Panc1 (cell line): ENCODE measurements around the gene SUPT3H. TPM values are rescaled to one million over a fixed set of nuclear protein-coding genes. Genes with fewer than 3 reads are reported as not detected.
"Not testable (repeated sequence)": the region's sequence is repeated elsewhere in the genome, so short reads cannot be mapped to it uniquely, and the experiment has no call there.

ENCODE experiments used
- ATAC-seq: fragments of 200-7000 bp; cut with Tn5 transposase; 2 replicates; pipeline ENCODE4 v1.9.1; 2020; ENCODE audit warnings: mild to moderate bottlenecking, moderate library complexity
- BruUV-seq: library from RNA; stranded (reverse); fragments of 400-500 nt; replicated peaks from 2 replicates; lab custom pipeline; 2021; lab: Mats Ljungman, UMichigan
- CTCF ChIA-PET: fragments of 300-600 bp; sonication (Branson Sonifier 250); formaldehyde crosslinking; loops from one replicate; lab custom pipeline; 2022; ENCODE audit warnings: antibody characterized with exemption; lab: Charles Lee
- POLR2A ChIA-PET: fragments of 300-600 bp; sonication (Branson Sonifier 250); formaldehyde crosslinking; loops from one replicate; lab custom pipeline; 2022; ENCODE audit warnings: antibody characterized with exemption; lab: Charles Lee
- DNase-seq: peaks from one replicate; pipeline ENCODE4 v3.0.0-alpha.2; 2010; ENCODE audit warnings: low read depth, low spot score
- H3K27ac ChIP-seq: 2 replicates; pipeline ENCODE4 v1.5.1; 2011; ENCODE audit warnings: mild to moderate bottlenecking, low read length, inconsistent platforms
- H3K27me3 ChIP-seq: fragments of 200-500 bp; sonication (Bioruptor generic); 2 replicates; pipeline ENCODE4 v1.6.0; 2014; ENCODE audit warnings: low read length, inconsistent platforms; ENCODE audit not compliant: control insufficient read depth, insufficient read depth
- H3K36me3 ChIP-seq: fragments of 200-500 bp; sonication (Bioruptor generic); 2 replicates; pipeline ENCODE4 v1.5.1; 2014; ENCODE audit warnings: inconsistent platforms, mild to moderate bottlenecking, low read length, moderate library complexity; ENCODE audit not compliant: control insufficient read depth, insufficient read depth
- H3K4me1 ChIP-seq: 2 replicates; pipeline ENCODE4 v1.5.1; 2011; ENCODE audit warnings: inconsistent platforms, mild to moderate bottlenecking, low read length, moderate library complexity; ENCODE audit not compliant: control insufficient read depth, insufficient read depth
- H3K4me3 ChIP-seq, 2 experiments: 2 replicates each; pipeline ENCODE4 v1.5.1; 2011 to 2012; ENCODE audit warnings: low read depth in 2 of 2, low read length in 2 of 2, mild to moderate bottlenecking in 2 of 2, inconsistent platforms in 1 of 2, moderate library complexity in 1 of 2
- H3K9me3 ChIP-seq: fragments of 200-500 bp; sonication (Bioruptor generic); 2 replicates; pipeline ENCODE4 v1.5.1; 2014; ENCODE audit warnings: low read depth, mild to moderate bottlenecking, inconsistent platforms, low read length, moderate library complexity; ENCODE audit not compliant: control insufficient read depth, insufficient read depth
- CTCF ChIP-seq: fragments of 450-650 bp; IDR thresholded peaks from 2 replicates; pipeline ENCODE4 v1.5.1; 2017; ENCODE audit warnings: mild to moderate bottlenecking
- POLR2AphosphoS5 ChIP-seq: IDR thresholded peaks from 2 replicates; pipeline ENCODE4 v1.6.1; 2012; ENCODE audit warnings: mild to moderate bottlenecking, low read depth, low read length, moderate library complexity
- REST ChIP-seq, 2 experiments: IDR thresholded peaks; 2 replicates each; pipeline ENCODE4 v1.6.1; 2011 to 2012; ENCODE audit warnings: low read depth in 2 of 2, control low read depth in 1 of 2, low read length in 1 of 2, mild to moderate bottlenecking in 1 of 2, moderate library complexity in 1 of 2; ENCODE audit not compliant: insufficient read depth in 1 of 2
- SIN3A ChIP-seq: IDR thresholded peaks from 2 replicates; pipeline ENCODE4 v1.6.1; 2012; ENCODE audit warnings: low read depth, mild to moderate bottlenecking, low read length, moderate library complexity, borderline replicate concordance; ENCODE audit not compliant: insufficient read depth
- TCF7L2 ChIP-seq: IDR thresholded peaks from 2 replicates; pipeline ENCODE4 v1.6.1; 2011; ENCODE audit warnings: mild to moderate bottlenecking, low read depth, low read length, inconsistent platforms
- in situ Hi-C: cut with HindIII; loops from 2 replicates; pipeline ENCODE4 v1.10.0; 2016; ENCODE audit warnings: low sequenced_read_pairs, low pct_unique_long_range_greater_than_20kb
- intact Hi-C: fragments of 100-400 bp; cut with micrococcal nuclease; formaldehyde crosslinking; loops from one replicate; pipeline ENCODE4 v1.10.0; 2022; ENCODE audit not compliant: unreplicated experiment
- total RNA-seq: library from RNA; stranded (reverse); gene quantifications from one replicate; pipeline ENCODE4 v1.2.1, GENCODE V29; 2021; ENCODE audit not compliant: unreplicated experiment

The SUPT3H gene
- total RNA-seq, 1 experiment from 2014 or later, result 11.0 TPM

- Histone ChIP-seq H3K9me3 (no peaks in the 10 kb centered on the region), H3K27me3 (no peaks in the 10 kb centered on the region), H3K4me3 (no peak overlapping the region), H3K27ac (no peak overlapping the region), H3K36me3 (no peaks in the 10 kb centered on the region), H3K4me1 (no peaks in the 10 kb centered on the region)
- no TSS peak for BruUV-seq
- ATAC-seq (no peak), DNase-seq (no peak)
- ChIA-PET CTCF (no interaction called here), POLR2A (no interaction called here)
- in situ Hi-C loops, result no loop called here
- intact Hi-C loops, result no loop called here
- TF ChIP-seq SIN3A (no peak), TCF7L2 (no peak), REST (IDR thresholded peaks at IDR 0.05; ENCODE audit: insufficient read depth in 1 of 2, low read depth in 2 of 2, low read length in 1 of 2) (no peak), POLR2AphosphoS5 (no peak), CTCF (no peak)
Measured at GRCh38 chr6:45044510-45045252, 333.1 kb downstream of the SUPT3H start.

GRCh38 chr6:45044086-45044485 is 333.6 kb downstream of the SUPT3H start:
- ChIA-PET POLR2A (no interaction called here), CTCF (no interaction called here)
- H3K4me3 ChIP-seq, result no peak overlapping the region
- H3K4me1 ChIP-seq, result no peaks in the 10 kb centered on the region
- DNase-seq (no peak), ATAC-seq (no peak)
- in situ Hi-C loops (no loop called here), intact Hi-C loops (no loop called here)
- H3K27ac ChIP-seq, result no peak overlapping the region
- TF ChIP-seq TCF7L2, result no peak
- no peak for TF ChIP-seq POLR2AphosphoS5
- TF ChIP-seq CTCF, result no peak
- no peak for TF ChIP-seq REST (IDR thresholded peaks at IDR 0.05; ENCODE audit: insufficient read depth in 1 of 2, low read depth in 2 of 2, low read length in 1 of 2)
- no peak for TF ChIP-seq SIN3A
- H3K27me3 ChIP-seq, result no peaks in the 10 kb centered on the region
- no TSS peak for BruUV-seq
- H3K9me3 ChIP-seq, result no peaks in the 10 kb centered on the region
- no peaks in the 10 kb centered on the region for H3K36me3 ChIP-seq

GRCh38 chr6:45042673-45043072 is 335.1 kb downstream of the SUPT3H start:
- H3K4me3 ChIP-seq, H3K27ac ChIP-seq, CTCF ChIA-PET, in situ Hi-C loops, BruUV-seq, POLR2A ChIA-PET, ATAC-seq, H3K36me3 ChIP-seq, H3K4me1 ChIP-seq, H3K27me3 ChIP-seq, intact Hi-C loops, DNase-seq, H3K9me3 ChIP-seq: not testable (repeated sequence)
